ENCODE measurements around the gene EFNA3.
"Not testable (repeated sequence)": the region's sequence is repeated elsewhere in the genome, so short reads cannot be mapped to it uniquely, and the experiment has no call there.

Gene EFNA3

GRCh38 chr1:155117610-155118009 lies 39.0 kb downstream of the EFNA3 start:
- no peak for DNase-seq

GRCh38 chr1:155118090-155118489 lies 39.5 kb downstream of the EFNA3 start:
- DNase-seq = not testable (repeated sequence)

DNA sequence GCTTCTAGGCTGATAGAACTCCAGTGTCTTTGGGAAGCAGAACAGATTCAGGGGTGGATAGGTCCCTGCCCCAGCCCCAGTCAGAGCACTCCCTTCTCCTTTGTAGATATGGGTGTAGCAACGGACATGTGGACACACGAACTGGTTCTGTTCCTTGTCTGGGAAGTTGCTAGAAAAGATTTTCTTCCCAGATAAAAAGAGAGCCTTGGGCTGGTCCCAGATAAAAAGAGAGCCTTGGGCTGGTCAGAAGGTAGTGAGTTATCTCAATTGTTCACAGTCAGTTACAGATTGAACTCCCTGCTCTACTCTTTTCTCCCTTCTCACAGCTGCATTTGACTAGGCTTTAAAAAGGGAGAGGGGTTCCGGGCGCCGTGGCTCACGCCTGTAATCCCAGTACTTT lies 41.6 kb downstream of the EFNA3 start:
- no peak for DNase-seq

DNA sequence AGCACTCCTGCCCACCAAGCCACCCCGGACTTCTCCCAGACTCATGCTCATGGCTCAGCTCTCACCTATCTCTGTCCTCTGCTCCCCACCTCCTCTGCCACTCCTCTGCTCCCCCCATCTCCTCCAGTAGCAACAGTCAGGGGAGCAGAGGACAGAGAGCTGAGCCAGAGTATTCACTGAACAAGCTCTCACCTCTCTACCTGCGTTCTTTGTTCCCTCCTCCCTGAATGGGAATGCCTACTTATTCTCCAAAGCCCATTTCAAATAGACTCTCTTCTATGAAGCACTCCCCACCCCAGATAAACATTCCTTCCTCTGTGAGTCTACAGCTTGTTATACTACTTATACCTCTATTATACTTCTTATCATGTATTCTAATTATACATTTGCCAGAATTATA lies 42.6 kb downstream of the EFNA3 start:
- no peak for DNase-seq

DNA sequence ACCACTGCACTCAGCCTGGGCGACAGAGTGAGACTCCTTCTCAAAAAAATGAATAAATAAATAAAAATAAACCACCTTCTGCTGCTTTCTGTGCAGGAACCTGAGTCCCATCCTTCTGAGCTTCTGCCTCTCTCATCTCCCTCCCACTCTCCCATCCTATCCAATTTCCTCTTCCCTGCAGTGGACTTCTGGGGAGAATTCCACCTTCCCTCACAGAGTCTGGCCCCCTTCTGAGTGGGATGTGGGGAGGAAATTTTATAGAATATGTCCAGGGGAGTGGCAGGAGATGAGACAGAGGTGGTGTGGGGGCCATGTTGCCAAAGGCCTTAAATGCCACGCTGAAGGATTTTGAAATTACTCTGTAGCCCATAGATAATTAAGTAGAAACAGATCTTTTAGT lies 43.7 kb downstream of the EFNA3 start:
- no peak for DNase-seq

DNA sequence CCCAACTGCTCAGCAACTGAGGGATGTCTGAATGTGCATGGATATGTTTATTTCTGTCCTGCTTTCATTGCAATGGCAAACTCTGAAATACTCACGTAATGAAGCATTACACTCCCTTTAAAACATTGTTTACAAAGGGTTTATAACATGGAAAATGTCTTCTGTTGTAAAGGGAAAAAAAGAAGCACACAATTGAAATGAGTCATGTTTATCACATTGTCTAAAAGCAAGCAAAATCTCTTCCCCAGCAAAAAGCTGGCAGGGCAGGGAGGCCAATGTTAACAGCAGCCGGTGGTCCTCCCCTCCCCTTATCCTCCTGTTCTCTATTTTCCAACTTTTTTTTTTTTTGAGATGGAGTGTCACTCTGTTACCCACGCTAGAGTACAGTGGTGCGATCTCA lies 45.2 kb downstream of the EFNA3 start:
- no peak for DNase-seq

DNA sequence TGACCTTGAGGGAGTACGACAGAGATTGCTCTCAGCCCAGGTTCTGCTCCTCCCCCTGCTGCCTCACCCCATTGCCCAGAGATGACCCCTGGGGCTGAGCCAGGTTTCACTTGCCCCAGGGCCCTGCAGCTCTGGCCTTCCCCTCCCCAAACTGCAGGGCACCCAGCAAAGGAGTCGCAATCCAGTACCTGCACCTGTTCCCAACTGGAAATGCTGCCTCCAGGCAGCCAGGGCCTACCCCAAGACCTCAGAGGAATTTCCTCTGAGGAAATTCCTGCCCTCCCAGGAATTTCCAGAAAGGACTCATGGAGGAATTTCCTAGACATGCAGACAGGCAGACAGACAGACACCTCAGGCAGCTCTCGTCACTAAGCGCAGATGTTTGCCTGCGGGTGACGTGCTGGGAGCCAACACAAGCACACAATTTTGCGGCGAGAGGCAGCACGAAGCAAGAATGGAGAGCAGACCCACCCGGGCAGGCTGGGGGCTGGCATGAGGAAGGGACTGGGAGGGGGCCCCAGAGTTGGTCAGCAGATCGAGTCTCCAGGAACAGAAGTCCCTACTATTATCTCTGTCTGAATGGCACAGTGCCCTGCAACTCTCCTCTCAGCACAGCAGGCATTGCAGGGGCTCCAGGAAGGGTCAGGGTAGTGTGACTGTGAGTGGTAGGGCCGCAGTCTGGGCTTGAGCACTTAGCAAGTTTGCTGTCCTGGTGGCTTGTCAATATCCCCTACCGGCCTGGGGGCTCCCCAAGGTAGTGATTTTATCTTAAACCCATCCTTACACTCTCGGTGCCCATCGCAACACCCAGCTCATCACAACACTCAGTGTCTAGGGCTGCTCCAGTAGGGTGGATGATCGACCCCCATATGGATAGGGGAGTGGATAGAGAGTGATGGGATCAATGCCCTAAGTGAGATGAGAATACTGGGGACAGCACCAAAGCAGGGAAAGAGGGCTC lies 46.1 kb downstream of the EFNA3 start:
- DNase-seq = no peak

GRCh38 chr1:155125511-155125945 lies 46.9 kb downstream of the EFNA3 start:
- DNase-seq = no peak

- DNase-seq = no peak
Measured at GRCh38 chr1:155125946-155126555, 47.4 kb downstream of the EFNA3 start.

DNA sequence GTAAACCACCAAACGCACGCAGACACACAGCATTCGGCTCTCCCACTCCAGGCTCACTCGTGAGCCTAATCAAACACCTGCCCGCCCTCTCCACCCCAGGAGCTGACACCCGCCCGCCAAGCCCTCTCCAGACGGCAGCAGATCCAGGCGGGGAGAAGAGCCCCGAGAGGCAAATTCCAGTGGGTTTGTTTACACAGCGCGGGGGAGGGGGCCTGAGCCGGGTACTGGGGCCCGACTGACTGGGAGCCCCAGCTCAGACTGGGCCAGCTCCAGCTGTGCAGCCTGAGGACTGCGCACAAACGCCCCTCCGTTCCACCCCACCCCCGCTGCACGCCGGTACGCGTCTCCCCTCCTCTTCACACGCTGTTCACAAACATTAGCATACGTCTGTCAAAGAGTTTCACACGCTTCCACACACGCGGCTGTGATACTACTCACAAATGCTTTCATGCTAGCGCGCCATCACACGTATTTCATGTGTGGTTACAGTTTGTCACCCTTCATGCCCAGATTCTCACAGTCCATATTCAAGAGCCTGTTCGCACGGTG lies 48.0 kb downstream of the EFNA3 start:
- DNase-seq = peak; percentile 54

DNA sequence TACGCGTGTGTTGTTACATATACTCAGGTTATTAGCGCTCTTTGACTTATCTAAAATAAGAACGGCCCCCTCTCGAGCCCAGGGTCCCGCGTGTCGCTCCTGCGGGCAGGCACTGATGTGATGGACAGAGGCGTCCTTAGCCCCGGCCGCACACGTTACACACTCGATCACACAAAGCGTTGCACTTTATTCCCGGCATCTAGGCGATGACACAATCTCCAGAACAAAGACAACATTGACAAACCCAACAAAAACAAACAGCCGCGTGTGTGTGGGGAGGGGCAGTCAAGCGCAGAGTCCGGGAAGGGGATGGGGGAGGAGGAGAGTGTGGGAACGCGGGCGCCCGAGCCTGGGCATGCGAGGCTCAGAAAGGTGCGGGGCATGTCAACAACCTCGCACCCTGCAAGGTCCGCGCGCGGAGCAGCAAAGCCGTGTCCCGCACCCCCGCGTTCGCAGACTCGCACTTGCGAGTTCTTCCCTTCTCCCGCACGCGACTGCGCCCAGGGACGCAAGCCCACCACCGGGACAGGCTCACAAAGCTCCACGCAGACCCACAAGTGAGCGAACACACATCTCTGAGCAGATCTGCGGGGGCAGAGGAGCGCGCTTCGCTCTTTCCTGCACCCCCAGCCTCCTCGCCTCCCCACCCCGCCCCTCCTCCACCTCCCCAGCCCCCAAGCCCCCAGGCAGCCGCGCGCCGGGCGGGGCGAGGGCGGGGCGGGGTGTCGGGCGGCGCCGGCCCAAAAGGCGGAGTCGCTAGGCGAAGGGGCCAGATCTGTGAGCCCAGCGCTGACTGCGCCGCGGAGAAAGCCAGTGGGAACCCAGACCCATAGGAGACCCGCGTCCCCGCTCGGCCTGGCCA lies 48.7 kb downstream of the EFNA3 start, which contains the start of gene EFNA1:
TSS of gene EFNA1 (plus strand) at position 772 of the 862 bp plus-strand sequence. CDS start 102 bp downstream, outside the sequence.
- DNase-seq = peak; percentile 55

- no peak for DNase-seq
Measured at GRCh38 chr1:155127967-155128754, 49.5 kb downstream of the EFNA3 start.

DNA sequence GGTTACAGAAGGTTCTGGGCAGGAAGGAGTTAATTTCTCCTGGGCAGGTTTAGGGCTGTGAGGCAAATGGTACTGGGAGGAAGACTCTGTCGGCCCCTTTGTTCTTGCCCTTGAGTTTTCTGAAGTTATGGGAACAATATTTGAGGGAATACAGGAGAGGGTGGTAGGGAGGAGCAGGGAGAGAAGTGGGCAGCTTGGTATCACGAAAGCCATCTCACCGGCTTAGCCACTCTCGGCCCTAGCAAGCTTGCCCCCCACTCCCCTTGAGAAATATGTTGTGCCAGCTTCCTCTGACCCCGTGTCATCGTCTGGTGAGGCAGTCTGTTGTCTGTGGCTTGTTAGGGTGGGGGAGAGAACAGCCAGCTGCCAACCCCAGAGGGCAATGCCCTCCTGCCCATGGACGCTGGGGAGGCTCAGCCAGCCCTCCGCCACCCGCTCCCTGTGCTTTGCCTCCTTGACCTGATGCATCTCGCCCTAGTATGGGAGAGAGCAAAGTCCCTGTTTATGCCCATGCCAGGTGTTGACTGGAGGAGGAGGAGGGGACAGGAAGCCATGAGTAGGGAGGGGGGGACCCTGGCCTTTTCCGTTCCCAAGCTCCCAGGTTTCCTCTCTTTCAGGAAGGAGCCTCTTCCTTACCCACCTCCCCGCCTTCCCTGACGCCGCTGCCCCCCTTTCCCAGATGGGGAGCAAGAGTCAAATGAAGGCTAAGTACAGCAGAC lies 50.3 kb downstream of the EFNA3 start:
- DNase-seq = no peak

DNA sequence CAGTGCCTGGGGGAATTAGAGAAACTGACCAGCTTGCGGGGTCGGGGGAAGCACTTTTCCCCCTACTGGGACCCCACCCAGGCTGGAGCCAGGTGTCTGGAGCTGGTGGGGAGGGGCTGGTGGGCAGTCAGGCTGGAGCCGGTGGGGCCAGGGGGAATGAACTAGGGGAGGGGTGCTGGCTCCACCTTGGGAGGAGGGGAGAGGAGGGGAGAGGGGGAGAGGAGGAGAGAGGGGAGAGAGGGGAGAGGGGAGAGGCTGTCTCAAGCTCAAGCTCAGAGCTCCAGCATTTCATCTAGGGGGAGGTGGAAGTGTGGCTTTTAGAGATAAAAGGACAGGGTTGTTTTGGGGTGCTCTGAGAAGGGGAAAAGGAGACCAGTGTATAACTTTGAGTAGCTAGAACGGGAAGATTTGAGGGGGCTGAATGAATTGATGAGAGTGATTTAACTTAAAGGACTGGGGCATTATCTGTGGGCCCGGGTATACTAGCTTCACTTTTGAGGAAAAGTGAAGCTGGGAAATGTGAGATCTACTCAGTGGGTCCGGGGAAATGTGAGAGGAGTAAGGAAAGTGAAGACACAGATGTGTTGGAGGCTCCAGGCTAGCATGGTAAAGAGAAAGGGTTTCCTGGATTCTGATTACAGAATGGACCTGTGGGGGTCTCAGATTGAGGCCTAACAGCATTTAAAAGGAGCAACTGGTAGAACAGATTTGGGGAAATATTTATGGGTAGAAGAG lies 51.8 kb downstream of the EFNA3 start:
- no peak for DNase-seq

DNA sequence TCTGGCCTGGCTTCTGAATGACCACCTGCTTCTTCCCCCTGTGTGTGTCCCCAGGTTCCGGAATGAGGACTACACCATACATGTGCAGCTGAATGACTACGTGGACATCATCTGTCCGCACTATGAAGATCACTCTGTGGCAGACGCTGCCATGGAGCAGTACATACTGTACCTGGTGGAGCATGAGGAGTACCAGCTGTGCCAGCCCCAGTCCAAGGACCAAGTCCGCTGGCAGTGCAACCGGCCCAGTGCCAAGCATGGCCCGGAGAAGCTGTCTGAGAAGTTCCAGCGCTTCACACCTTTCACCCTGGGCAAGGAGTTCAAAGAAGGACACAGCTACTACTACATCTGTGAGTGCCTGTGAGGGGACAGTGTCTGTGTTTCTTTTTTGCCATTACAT lies 52.6 kb downstream of the EFNA3 start:
- DNase-seq = no peak

GRCh38 chr1:155131856-155132255 lies 53.2 kb downstream of the EFNA3 start:
- DNase-seq = no peak

DNA sequence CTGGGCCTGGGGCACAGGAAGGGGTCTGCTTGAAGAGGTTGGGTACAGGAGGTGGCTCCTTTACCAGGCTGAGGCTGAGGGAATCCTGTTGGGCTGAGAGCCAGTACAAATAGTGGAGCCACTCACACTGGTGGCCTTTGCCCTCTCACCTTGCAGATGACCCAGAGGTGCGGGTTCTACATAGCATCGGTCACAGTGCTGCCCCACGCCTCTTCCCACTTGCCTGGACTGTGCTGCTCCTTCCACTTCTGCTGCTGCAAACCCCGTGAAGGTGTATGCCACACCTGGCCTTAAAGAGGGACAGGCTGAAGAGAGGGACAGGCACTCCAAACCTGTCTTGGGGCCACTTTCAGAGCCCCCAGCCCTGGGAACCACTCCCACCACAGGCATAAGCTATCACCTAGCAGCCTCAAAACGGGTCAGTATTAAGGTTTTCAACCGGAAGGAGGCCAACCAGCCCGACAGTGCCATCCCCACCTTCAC lies 55.2 kb downstream of the EFNA3 start:
- no peak for DNase-seq

DNA sequence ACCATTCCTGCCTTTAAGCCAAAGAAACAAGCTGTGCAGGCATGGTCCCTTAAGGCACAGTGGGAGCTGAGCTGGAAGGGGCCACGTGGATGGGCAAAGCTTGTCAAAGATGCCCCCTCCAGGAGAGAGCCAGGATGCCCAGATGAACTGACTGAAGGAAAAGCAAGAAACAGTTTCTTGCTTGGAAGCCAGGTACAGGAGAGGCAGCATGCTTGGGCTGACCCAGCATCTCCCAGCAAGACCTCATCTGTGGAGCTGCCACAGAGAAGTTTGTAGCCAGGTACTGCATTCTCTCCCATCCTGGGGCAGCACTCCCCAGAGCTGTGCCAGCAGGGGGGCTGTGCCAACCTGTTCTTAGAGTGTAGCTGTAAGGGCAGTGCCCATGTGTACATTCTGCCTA lies 55.7 kb downstream of the EFNA3 start:
- no peak for DNase-seq

GRCh38 chr1:155134880-155135414 lies 56.3 kb downstream of the EFNA3 start:
- peak; percentile 69 for DNase-seq

DNA sequence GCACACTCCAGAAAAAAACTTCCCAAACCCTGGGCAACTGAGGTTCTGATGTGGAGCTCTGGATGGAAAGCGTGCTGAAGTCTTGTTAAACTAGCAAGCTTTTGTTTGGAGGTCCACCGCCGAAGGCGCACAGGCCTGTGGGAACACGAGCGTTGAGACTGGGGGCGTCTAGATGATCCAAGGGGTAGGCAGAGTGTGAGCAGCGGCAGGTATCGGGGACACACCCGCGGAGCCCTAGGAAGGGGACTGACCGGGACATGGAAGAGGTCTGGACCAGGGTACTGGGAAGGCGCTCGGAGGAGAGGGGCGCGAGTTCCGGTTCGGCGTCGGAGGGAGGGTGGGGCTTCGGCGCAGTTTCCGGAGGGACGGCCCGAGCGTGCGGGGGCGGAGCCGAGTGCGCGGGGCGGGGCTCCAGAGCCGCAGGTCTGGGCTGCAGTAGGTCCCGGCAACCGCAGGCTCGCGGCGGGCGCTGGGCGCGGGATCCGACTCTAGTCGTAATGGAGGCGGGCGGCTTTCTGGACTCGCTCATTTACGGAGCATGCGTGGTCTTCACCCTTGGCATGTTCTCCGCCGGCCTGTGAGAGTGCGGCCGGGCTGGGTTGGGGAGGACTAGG lies 56.9 kb downstream of the EFNA3 start, which contains the start of gene SLC50A1:
TSS of gene SLC50A1 (plus strand) at position 438 of the 614 bp plus-strand sequence. CDS start at position 498, 60 bp downstream.
- DNase-seq = peak; percentile 93

All from activated naive CD4-positive, alpha-beta T cell treated with anti-CD3 and anti-CD28 coated beads, Interleukin-2, amount 50 U/mL, for 16 hours (primary cell).